Thyroid gland (tissue), 4 donors: ENCODE data around the gene HRK. TPM values are rescaled to one million over a fixed set of nuclear protein-coding genes. Genes with fewer than 3 reads are reported as not detected.

Experiments used
- DNase-seq, 2 donors: peaks; one replicate each; pipeline ENCODE4 v3.0.0-alpha.2; 2019
- H3K27ac ChIP-seq, 3 donors: fragments of 200-600 bp; sonication (generic); 1 replicate in 2 of 3; 2 replicates in 1 of 3; pipeline ENCODE4 v1.5.1; 2016 to 2019; ENCODE audit warnings: mild to moderate bottlenecking in 1 of 3, moderate library complexity in 1 of 3
- H3K27me3 ChIP-seq: fragments of 200-600 bp; sonication (generic); one replicate; pipeline ENCODE4 v1.5.1; 2019
- H3K36me3 ChIP-seq, 2 donors: fragments of 200-600 bp; sonication (generic); one replicate each; pipeline ENCODE4 v1.5.1; 2016 to 2019
- H3K4me1 ChIP-seq, 2 donors: fragments of 200-600 bp; sonication (generic); one replicate each; pipeline ENCODE4 v1.5.1; 2017 to 2019
- H3K4me3 ChIP-seq, 3 donors: fragments of 200-600 bp; sonication (generic); replicated peaks in 1 of 3; 1 replicate in 2 of 3; 2 replicates in 1 of 3; pipeline ENCODE4 v1.5.1; 2016; ENCODE audit warnings: mild to moderate bottlenecking in 1 of 3
- H3K9me3 ChIP-seq: fragments of 200-600 bp; sonication (generic); one replicate; pipeline ENCODE4 v1.5.1; 2017
- POLR2A ChIP-seq, 2 donors: fragments of 450-650 bp; IDR thresholded peaks; one replicate each; pipeline ENCODE4 v1.6.1; 2017; ENCODE audit warnings: antibody characterized with exemption in 2 of 2, mild to moderate bottlenecking in 2 of 2, moderate library complexity in 1 of 2
- WGBS, 2 donors: methylation state at CpG; one replicate each; pipeline ENCODE4 v1.1.5; 2017; 5-methylcytosine and 5-hydroxymethylcytosine counted together
- intact Hi-C: fragments of 100-400 bp; cut with DNase I; formaldehyde crosslinking; loops from one replicate; pipeline ENCODE4 v1.15.1; 2023
- total RNA-seq, 4 donors: library from RNA; depleted of rRNA; stranded (reverse); fragments of >200 nt; gene quantifications; one replicate each; pipeline ENCODE4 v1.2.3, GENCODE V29; 2016
- TF ChIP-seq, protein P1 (sequence below), 6 experiments: fragments of 200-600 bp in 3 of 6; fragments of 450-650 bp in 3 of 6; sonication (generic) in 3 of 6; IDR thresholded peaks; one replicate each; pipeline ENCODE4 v1.5.1; 2016 to 2019; ENCODE audit warnings: antibody characterized with exemption in 6 of 6, mild to moderate bottlenecking in 2 of 6, inconsistent platforms in 1 of 6, moderate library complexity in 1 of 6

HRK gene
- under 1 TPM; 0.39 to 0.83 (median 0.48) TPM for total RNA-seq

DNA sequence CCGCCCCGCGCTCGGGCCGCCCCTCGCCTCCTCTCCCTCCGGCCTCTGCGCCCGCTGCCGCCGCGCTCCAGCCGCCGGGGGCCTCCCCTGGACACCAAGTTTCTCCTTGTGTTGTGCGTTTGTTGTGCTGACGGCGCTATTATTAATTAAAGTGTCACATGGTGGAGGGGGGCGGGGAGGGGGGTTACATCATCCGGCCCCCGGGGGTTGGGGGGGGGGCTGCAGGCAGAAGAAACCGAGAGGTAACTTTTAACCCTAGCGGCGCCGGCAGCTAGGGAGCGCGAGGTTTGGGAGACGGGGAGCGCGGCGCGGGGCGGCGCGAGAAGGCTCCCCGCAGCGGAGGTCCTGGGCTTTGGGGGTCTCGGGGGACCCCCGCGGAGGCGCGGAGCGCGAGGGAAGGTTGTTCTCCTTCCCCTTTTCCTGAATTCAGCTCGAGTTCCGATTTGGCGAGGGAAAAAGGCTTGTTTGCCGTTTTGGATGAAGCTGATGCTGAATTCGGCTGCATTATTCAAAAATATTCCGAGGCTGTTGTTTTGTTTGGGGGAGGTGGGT is at the start of gene HRK:
TSS of gene HRK (minus strand) at position 117 of the 552 bp plus-strand sequence. CDS start 134 bp downstream, outside the sequence.
- Histone ChIP-seq H3K9me3 (no peaks in the 10 kb centered on the region), H3K27ac (no peak within 1 kb of the TSS), H3K4me1 (peaks cover 18 to 37% of the 10 kb centered on the region in 2 donors), H3K27me3 (peaks cover 9% of the 10 kb centered on the region), H3K4me3 (peak within 1 kb of the TSS in 1 of 3 donors; percentile 21), H3K36me3 (no peaks in the 10 kb centered on the region)
- DNase-seq = peak; percentile 16 to 19
- WGBS, 2 donors = 2% methylated on average over 6 to 44 of the region's 49 CpGs
- intact Hi-C loops = no loop called here
- TF ChIP-seq, protein P1, sequence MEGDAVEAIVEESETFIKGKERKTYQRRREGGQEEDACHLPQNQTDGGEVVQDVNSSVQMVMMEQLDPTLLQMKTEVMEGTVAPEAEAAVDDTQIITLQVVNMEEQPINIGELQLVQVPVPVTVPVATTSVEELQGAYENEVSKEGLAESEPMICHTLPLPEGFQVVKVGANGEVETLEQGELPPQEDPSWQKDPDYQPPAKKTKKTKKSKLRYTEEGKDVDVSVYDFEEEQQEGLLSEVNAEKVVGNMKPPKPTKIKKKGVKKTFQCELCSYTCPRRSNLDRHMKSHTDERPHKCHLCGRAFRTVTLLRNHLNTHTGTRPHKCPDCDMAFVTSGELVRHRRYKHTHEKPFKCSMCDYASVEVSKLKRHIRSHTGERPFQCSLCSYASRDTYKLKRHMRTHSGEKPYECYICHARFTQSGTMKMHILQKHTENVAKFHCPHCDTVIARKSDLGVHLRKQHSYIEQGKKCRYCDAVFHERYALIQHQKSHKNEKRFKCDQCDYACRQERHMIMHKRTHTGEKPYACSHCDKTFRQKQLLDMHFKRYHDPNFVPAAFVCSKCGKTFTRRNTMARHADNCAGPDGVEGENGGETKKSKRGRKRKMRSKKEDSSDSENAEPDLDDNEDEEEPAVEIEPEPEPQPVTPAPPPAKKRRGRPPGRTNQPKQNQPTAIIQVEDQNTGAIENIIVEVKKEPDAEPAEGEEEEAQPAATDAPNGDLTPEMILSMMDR (IDR thresholded peaks at IDR 0.05) = no peak
- no peak for TF ChIP-seq POLR2A (IDR thresholded peaks at IDR 0.05)

- no peak for TF ChIP-seq POLR2A (IDR thresholded peaks at IDR 0.05)
- TF ChIP-seq, protein P1 (IDR thresholded peaks at IDR 0.05) = no peak
- intact Hi-C loops = no loop called here
Observed at GRCh38 chr12:116929885-116930284, 48.6 kb upstream of the HRK start.

DNA sequence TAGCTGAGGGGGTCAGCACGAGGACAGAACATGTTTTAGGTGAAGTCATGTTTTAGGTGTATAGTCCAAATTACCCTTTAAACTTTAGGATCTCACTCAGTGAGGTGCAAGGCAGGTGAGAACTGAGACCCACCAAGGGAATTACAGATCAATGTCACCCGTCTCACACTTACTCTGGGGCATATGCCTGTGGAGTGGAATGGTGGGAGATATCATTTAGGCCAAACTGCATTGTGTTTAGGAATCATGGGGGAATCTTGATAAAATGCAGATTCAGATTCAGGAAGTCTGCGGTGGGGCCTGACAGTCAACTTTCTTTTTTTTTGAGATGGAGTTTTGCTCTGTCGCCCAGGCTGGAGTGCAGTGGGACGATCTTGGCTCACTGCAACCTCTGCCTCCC is 47.3 kb upstream of the HRK start:
- intact Hi-C loops = no loop called here
- 91% methylated on average over 5 of the region's 5 CpGs for WGBS, 2 donors
- Histone ChIP-seq H3K4me1 (peaks cover 8 to 38% of the 10 kb centered on the region in 2 donors), H3K9me3 (no peaks in the 10 kb centered on the region), H3K27ac (no peak overlapping the region), H3K4me3 (no peak overlapping the region), H3K27me3 (no peaks in the 10 kb centered on the region), H3K36me3 (peaks cover 4 to 5% of the 10 kb centered on the region in 2 donors)
- TF ChIP-seq, protein P1 (IDR thresholded peaks at IDR 0.05) = no peak
- no peak for TF ChIP-seq POLR2A (IDR thresholded peaks at IDR 0.05)
- DNase-seq = no peak

More at GRCh38 chr12:116929885-116930284, 48.6 kb upstream of the HRK start:
- Histone ChIP-seq H3K27ac (no peak overlapping the region), H3K4me3 (no peak overlapping the region), H3K9me3 (no peaks in the 10 kb centered on the region), H3K4me1 (peaks cover 15 to 50% of the 10 kb centered on the region in 2 donors), H3K27me3 (no peaks in the 10 kb centered on the region), H3K36me3 (peaks cover 4 to 5% of the 10 kb centered on the region in 2 donors)
- no peak for DNase-seq

DNA sequence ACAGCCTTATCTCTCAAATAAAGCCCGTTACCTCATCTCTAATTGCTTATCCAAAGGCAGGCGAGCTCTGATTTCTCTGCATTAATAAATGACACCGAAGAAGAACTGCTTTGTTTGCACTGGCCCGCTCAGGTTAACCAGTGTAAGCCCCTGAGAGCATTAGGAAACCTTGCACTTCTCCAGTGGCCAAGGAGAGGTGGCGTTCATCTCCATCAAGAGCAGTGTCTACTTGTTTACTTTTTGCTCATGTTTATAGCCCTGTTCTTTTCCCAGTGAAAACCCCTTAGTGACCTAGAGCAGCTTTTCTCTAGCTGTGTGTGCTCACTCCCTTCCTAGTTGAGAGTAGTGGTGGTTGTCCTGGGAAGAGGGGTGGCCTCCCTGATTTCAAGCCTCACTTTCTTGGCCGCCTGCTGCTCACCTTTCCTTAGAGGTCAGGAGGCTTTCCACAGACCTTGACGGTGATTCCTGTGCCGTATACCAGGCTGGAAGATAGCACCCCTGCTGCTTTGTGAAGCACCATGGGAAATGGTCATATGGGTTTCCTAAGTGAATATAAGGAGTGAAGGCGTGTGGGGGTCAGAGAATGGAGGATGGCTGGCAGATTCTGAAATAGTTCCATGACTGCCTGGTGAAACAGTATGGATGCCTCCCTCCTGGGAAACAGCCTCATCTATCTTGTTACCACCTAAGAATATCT is 46.2 kb upstream of the HRK start:
- Histone ChIP-seq H3K4me3 (no peak overlapping the region), H3K4me1 (peaks cover 0 to 31% of the 10 kb centered on the region in 2 donors), H3K27ac (peak overlapping the region in 2 of 3 donors; percentile 3 to 44), H3K27me3 (no peaks in the 10 kb centered on the region), H3K36me3 (peaks cover 4 to 5% of the 10 kb centered on the region in 2 donors), H3K9me3 (no peaks in the 10 kb centered on the region)
- no peak for TF ChIP-seq POLR2A (IDR thresholded peaks at IDR 0.05)
- TF ChIP-seq, protein P1 (IDR thresholded peaks at IDR 0.05) = no peak
- no peak for DNase-seq
- intact Hi-C loops = no loop called here
- 75 to 83% methylated on average over 9 of the region's 9 CpGs for WGBS, 2 donors
